Body of pancreas (tissue), 4 donors: Measurements from ENCODE around the gene PHC2.

Experiments
- CTCF ChIP-seq, 7 experiments: fragments of 450-650 bp in 4 of 7; fragments of 200-600 bp in 3 of 7; sonication (generic) in 3 of 7; IDR thresholded peaks; one replicate each; pipeline ENCODE4 v1.5.1; 2016 to 2019; ENCODE audit warnings: antibody characterized with exemption in 7 of 7
- POLR2A ChIP-seq, 3 donors: fragments of 450-650 bp; IDR thresholded peaks; one replicate each; pipeline ENCODE4 v1.6.1; 2016; ENCODE audit warnings: antibody characterized with exemption in 3 of 3, mild to moderate bottlenecking in 2 of 3

- TF ChIP-seq CTCF (IDR thresholded peaks at IDR 0.05) (no peak), POLR2A (IDR thresholded peaks at IDR 0.05) (no peak)
These were observed 155.0 kb downstream of the PHC2 start for GRCh38 chr1:33275706-33276572.
